Common myeloid progenitor, CD34-positive (primary cell): Measurements from ENCODE around the gene TARDBP.
A peak's percentile ranks its signal among the peaks of the same experiment; 100 is the strongest.

ENCODE experiments used
- CTCF ChIA-PET: fragments of 350-600 bp; sonication (Branson Sonifier 250); formaldehyde crosslinking; loops from one replicate; lab custom pipeline; 2021; ENCODE audit warnings: antibody characterized with exemption; lab: Charles Lee
- POLR2A ChIA-PET: fragments of 350-600 bp; sonication (Branson Sonifier 250); formaldehyde crosslinking; loops from one replicate; lab custom pipeline; 2021; ENCODE audit warnings: antibody characterized with exemption; lab: Charles Lee
- DNase-seq, 3 donors: peaks; one replicate each; pipeline versions ENCODE4 v3.0.0 to v3.0.0-alpha.2; 2013
- H3K27ac ChIP-seq, 2 experiments: 1 replicate in 1 of 2; 2 replicates in 1 of 2; pipeline ENCODE4 v1.7.0; 2013; ENCODE audit warnings: inconsistent platforms in 2 of 2, low read length in 2 of 2, mild to moderate bottlenecking in 2 of 2, low read depth in 1 of 2, moderate library complexity in 1 of 2; ENCODE audit not compliant: severe bottlenecking in 2 of 2, insufficient read depth in 1 of 2, poor library complexity in 1 of 2
- H3K27me3 ChIP-seq, 5 experiments: replicated peaks in 2 of 5; 1 replicate in 3 of 5; 2 replicates in 2 of 5; pipeline versions ENCODE4 v1.6.1 to v1.7.0; 2013; ENCODE audit warnings: low read length in 4 of 5, mild to moderate bottlenecking in 2 of 5, moderate library complexity in 2 of 5, inconsistent platforms in 1 of 5; ENCODE audit not compliant: insufficient read depth in 5 of 5, control insufficient read depth in 4 of 5
- H3K36me3 ChIP-seq, 4 experiments: 1 replicate in 2 of 4; 2 replicates in 2 of 4; pipeline versions ENCODE4 v1.6.1 to v1.7.0; 2013; ENCODE audit warnings: low read length in 3 of 4, control low read depth in 1 of 4, mild to moderate bottlenecking in 1 of 4; ENCODE audit not compliant: control insufficient read depth in 4 of 4, insufficient read depth in 4 of 4
- H3K4me1 ChIP-seq, 4 experiments: 1 replicate in 3 of 4; 2 replicates in 1 of 4; pipeline versions ENCODE4 v1.6.1 to v1.7.1; 2013; ENCODE audit warnings: low read length in 3 of 4, mild to moderate bottlenecking in 3 of 4, control low read depth in 1 of 4, inconsistent platforms in 1 of 4, moderate library complexity in 1 of 4; ENCODE audit not compliant: control insufficient read depth in 4 of 4, insufficient read depth in 4 of 4; ENCODE audit errors: control extremely low read depth in 1 of 4
- H3K4me3 ChIP-seq, 7 experiments: 1 replicate in 4 of 7; 2 replicates in 3 of 7; pipeline versions ENCODE4 v1.5.1 to v1.7.0; 2013; ENCODE audit warnings: mild to moderate bottlenecking in 7 of 7, low read length in 6 of 7, moderate library complexity in 6 of 7, inconsistent platforms in 2 of 7, low read depth in 2 of 7, control low read depth in 1 of 7; ENCODE audit not compliant: insufficient read depth in 4 of 7, control insufficient read depth in 1 of 7; ENCODE audit errors: extremely low read depth in 1 of 7
- H3K9me3 ChIP-seq, 5 experiments: 1 replicate in 4 of 5; 2 replicates in 1 of 5; pipeline versions ENCODE4 v1.6.1 to v1.7.1; 2013; ENCODE audit warnings: low read length in 4 of 5, mild to moderate bottlenecking in 2 of 5, inconsistent platforms in 1 of 5, low read depth in 1 of 5, moderate library complexity in 1 of 5; ENCODE audit not compliant: control insufficient read depth in 4 of 5, insufficient read depth in 2 of 5; ENCODE audit errors: control extremely low read depth in 1 of 5
- WGBS: methylation state at CpG from one replicate; pipeline ENCODE4 v1.1.5; 2013; ENCODE audit not compliant: insufficient coverage; 5-methylcytosine and 5-hydroxymethylcytosine counted together

Gene TARDBP

DNA sequence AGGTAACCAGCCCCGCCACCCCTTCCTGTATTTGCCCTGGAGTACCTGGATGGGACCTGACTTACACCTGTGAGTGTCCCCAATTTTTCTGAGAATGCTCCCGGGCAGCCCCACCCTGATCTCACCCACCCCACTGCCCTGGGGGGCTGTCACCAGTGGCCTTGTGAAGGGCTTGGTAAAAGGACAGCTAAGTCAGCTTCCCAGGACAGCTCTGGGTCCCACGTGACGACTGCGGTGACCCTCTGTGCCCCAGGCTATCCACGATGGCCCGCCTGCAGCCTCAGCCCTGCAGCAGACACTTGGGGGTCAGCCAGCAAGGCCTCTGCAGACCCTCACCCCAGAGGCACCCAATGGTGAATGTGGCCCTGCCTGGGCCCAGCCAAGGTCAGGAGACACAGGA lies 41.7 kb downstream of the TARDBP start:
- DNase-seq = no peak
- ChIA-PET POLR2A (no interaction called here), CTCF (interaction anchor here (2.1 kb wide), 1 partner anchor 23 kb away, joined by 4 read pairs; no protein-coding TSS in a partner anchor)
- H3K27me3 ChIP-seq = peaks cover 0 to 10% (median 0%) of the 10 kb centered on the region in 5 experiments
- H3K36me3 ChIP-seq = peaks cover 3 to 38% (median 18%) of the 10 kb centered on the region in 4 experiments
- H3K4me3 ChIP-seq = no peak overlapping the region
- H3K4me1 ChIP-seq = peaks cover 0 to 10% (median 8%) of the 10 kb centered on the region in 4 experiments
- H3K27ac ChIP-seq = no peak overlapping the region
- H3K9me3 ChIP-seq = no peaks in the 10 kb centered on the region
- WGBS = 98% methylated on average over 6 of the region's 7 CpGs

GRCh38 chr1:11054666-11055065 lies 42.2 kb downstream of the TARDBP start:
- Histone ChIP-seq H3K4me3 (no peak overlapping the region), H3K9me3 (no peaks in the 10 kb centered on the region), H3K27me3 (peaks cover 0 to 10% (median 0%) of the 10 kb centered on the region in 5 experiments), H3K36me3 (peaks cover 3 to 38% (median 18%) of the 10 kb centered on the region in 4 experiments), H3K4me1 (peaks cover 0 to 12% (median 11%) of the 10 kb centered on the region in 4 experiments), H3K27ac (no peak overlapping the region)
- CTCF ChIA-PET = interaction anchor here (2.1 kb wide), 1 partner anchor 23 kb away, joined by 4 read pairs; no protein-coding TSS in a partner anchor
- 97% methylated on average over 19 of the region's 22 CpGs for WGBS
- no peak for DNase-seq
- POLR2A ChIA-PET = no interaction called here

DNA sequence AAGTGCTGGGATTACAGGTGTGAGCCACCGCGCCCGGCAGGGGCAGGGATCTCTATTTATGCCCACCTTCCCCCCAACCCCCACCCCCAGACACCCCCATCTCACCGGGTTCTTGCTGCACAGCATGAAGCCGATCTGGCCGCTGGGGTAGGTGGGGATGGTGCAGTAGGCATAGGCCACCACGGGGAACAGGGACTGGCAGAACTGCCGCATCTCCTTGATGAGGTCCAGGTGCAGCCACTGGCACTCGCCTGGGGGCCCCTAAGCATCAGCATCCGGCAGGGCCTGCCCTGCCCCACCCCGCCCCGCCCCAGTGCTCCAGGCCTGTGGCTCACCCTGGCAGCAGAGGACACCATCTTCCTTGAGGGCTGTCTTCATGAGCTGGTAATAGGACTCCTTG lies 43.2 kb downstream of the TARDBP start:
- H3K4me1 ChIP-seq = peaks cover 3 to 16% (median 14%) of the 10 kb centered on the region in 4 experiments
- peaks cover 0 to 10% (median 0%) of the 10 kb centered on the region in 5 experiments for H3K27me3 ChIP-seq
- 95% methylated on average over 6 of the region's 12 CpGs for WGBS
- ChIA-PET CTCF (interaction anchor here (0.6 to 1.3 kb wide), 2 partner anchors 24 to 138 kb away, joined by 3 to 4 read pairs; no protein-coding TSS in a partner anchor), POLR2A (interaction anchor here (0.6 kb wide), 1 partner anchor 13 kb away, joined by 3 read pairs; no protein-coding TSS in a partner anchor)
- no peaks in the 10 kb centered on the region for H3K9me3 ChIP-seq
- peaks cover 3 to 38% (median 18%) of the 10 kb centered on the region in 4 experiments for H3K36me3 ChIP-seq
- DNase-seq = no peak
- H3K4me3 ChIP-seq = no peak overlapping the region
- no peak overlapping the region for H3K27ac ChIP-seq

GRCh38 chr1:11056504-11056903 lies 44.0 kb downstream of the TARDBP start:
- POLR2A ChIA-PET = no interaction called here
- Histone ChIP-seq H3K27ac (no peak overlapping the region), H3K9me3 (no peaks in the 10 kb centered on the region), H3K4me3 (no peak overlapping the region), H3K4me1 (peaks cover 6 to 20% (median 19%) of the 10 kb centered on the region in 4 experiments), H3K27me3 (peaks cover 0 to 10% (median 0%) of the 10 kb centered on the region in 5 experiments), H3K36me3 (peaks cover 3 to 38% (median 18%) of the 10 kb centered on the region in 4 experiments)
- DNase-seq = no peak
- CTCF ChIA-PET = interaction anchor here (0.6 to 1.3 kb wide), 3 partner anchors 10 to 604 kb away, joined by 3 to 4 read pairs (median 4); no protein-coding TSS in a partner anchor
- WGBS = 94% methylated on average over 5 of the region's 7 CpGs

GRCh38 chr1:11057477-11057876 lies 45.0 kb downstream of the TARDBP start:
- CTCF ChIA-PET = interaction anchor here (0.6 to 2.1 kb wide), 6 partner anchors 11 to 605 kb away, joined by 3 to 7 read pairs (median 3); no protein-coding TSS in a partner anchor
- Histone ChIP-seq H3K27ac (no peak overlapping the region), H3K4me1 (peaks cover 6 to 20% (median 19%) of the 10 kb centered on the region in 4 experiments), H3K4me3 (no peak overlapping the region), H3K27me3 (peaks cover 0 to 8% (median 0%) of the 10 kb centered on the region in 5 experiments), H3K36me3 (peaks cover 3 to 38% (median 18%) of the 10 kb centered on the region in 4 experiments), H3K9me3 (no peaks in the 10 kb centered on the region)
- POLR2A ChIA-PET = no interaction called here
- 97% methylated on average over 5 of the region's 8 CpGs for WGBS
- no peak for DNase-seq

DNA sequence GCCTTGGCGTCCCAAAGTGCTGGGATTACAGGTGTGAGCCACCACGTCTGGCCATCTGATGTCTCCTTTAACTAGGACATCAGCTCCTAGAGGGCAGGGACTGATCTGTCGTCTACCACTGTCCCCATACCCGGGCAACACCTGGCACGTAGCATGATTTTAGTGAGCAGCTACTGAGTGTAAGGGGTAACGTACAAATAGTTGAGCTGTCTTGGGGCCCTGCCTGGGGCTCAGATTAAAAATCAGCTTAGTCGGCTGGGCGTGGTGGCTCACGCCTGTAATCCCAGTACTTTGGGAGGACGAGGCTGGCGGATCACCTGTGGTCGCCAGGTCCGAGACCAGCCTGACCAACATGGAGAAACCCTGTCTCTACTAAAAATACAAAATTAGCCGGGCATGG lies 45.6 kb downstream of the TARDBP start:
- peaks cover 6 to 23% (median 19%) of the 10 kb centered on the region in 4 experiments for H3K4me1 ChIP-seq
- no peak for DNase-seq
- peaks cover 0 to 3% (median 0%) of the 10 kb centered on the region in 5 experiments for H3K27me3 ChIP-seq
- H3K9me3 ChIP-seq = no peaks in the 10 kb centered on the region
- POLR2A ChIA-PET = no interaction called here
- H3K4me3 ChIP-seq = no peak overlapping the region
- CTCF ChIA-PET = interaction anchor here (1.0 to 2.1 kb wide), 3 partner anchors 17 to 22 kb away, joined by 3 to 7 read pairs (median 3); no protein-coding TSS in a partner anchor
- over 99% methylated on average over 14 of the region's 14 CpGs for WGBS
- peaks cover 3 to 42% (median 19%) of the 10 kb centered on the region in 4 experiments for H3K36me3 ChIP-seq
- no peak overlapping the region for H3K27ac ChIP-seq

- no peaks in the 10 kb centered on the region for H3K9me3 ChIP-seq
- WGBS = 86% methylated on average over 18 of the region's 28 CpGs
- ChIA-PET POLR2A (no interaction called here), CTCF (interaction anchor here (2.1 kb wide), 1 partner anchor 21 kb away, joined by 7 read pairs; no protein-coding TSS in a partner anchor)
- DNase-seq = no peak
- H3K36me3 ChIP-seq = peaks cover 3 to 46% (median 21%) of the 10 kb centered on the region in 4 experiments
- H3K27me3 ChIP-seq = no peaks in the 10 kb centered on the region
- H3K27ac ChIP-seq = peak overlapping the region in 1 of 2 experiments; percentile 68
- H3K4me1 ChIP-seq = peaks cover 6 to 27% (median 19%) of the 10 kb centered on the region in 4 experiments
- peak overlapping the region; percentile 44 to 91 (median 82) for H3K4me3 ChIP-seq
Observed at GRCh38 chr1:11058595-11059154, 46.2 kb downstream of the TARDBP start.
